GM23338 (cell line): Measurements from ENCODE around the gene GIMAP2. TPM values are rescaled to one million over a fixed set of nuclear protein-coding genes. Genes with fewer than 3 reads are reported as not detected.

ENCODE experiments used
- ATAC-seq: fragments of 200-7000 bp; cut with Tn5 transposase; 3 replicates; pipeline ENCODE4 v1.9.1; 2020
- DNase-seq: peaks from one replicate; pipeline ENCODE4 v3.0.0-alpha.2; 2015; ENCODE audit warnings: low spot score
- H2AFZ ChIP-seq: fragments of 200-600 bp; sonication (generic); 2 replicates; pipeline ENCODE4 v1.8.0; 2016; ENCODE audit warnings: antibody characterized with exemption, mild to moderate bottlenecking, moderate library complexity
- H3F3A ChIP-seq: fragments of 200-600 bp; sonication (generic); replicated peaks from 2 replicates; pipeline ENCODE4 v1.8.0; 2017; ENCODE audit warnings: antibody characterized with exemption, mixed run types, low read depth
- H3K27ac ChIP-seq: fragments of 200-600 bp; sonication (generic); 2 replicates; pipeline ENCODE4 v1.6.1; 2016; ENCODE audit warnings: low read depth
- H3K27me3 ChIP-seq: fragments of 200-600 bp; sonication (generic); 2 replicates; pipeline ENCODE4 v1.8.0; 2016; ENCODE audit warnings: mild to moderate bottlenecking, mixed run types, moderate library complexity; ENCODE audit not compliant: insufficient read depth
- H3K36me3 ChIP-seq: fragments of 200-600 bp; sonication (generic); 2 replicates; pipeline ENCODE4 v1.8.0; 2016; ENCODE audit warnings: mild to moderate bottlenecking; ENCODE audit not compliant: insufficient read depth
- H3K4me1 ChIP-seq: fragments of 200-600 bp; sonication (generic); 2 replicates; pipeline ENCODE4 v1.8.0; 2016; ENCODE audit warnings: mild to moderate bottlenecking, moderate library complexity; ENCODE audit not compliant: insufficient read depth
- H3K4me2 ChIP-seq: fragments of 200-600 bp; sonication (generic); 2 replicates; pipeline ENCODE4 v1.7.1; 2017; ENCODE audit warnings: mixed run types
- H3K4me3 ChIP-seq: fragments of 200-600 bp; sonication (generic); 2 replicates; pipeline ENCODE4 v1.6.1; 2016; ENCODE audit warnings: mixed run types
- H3K79me2 ChIP-seq: fragments of 200-600 bp; sonication (generic); replicated peaks from 2 replicates; pipeline ENCODE4 v1.8.0; 2017; ENCODE audit warnings: mild to moderate bottlenecking; ENCODE audit not compliant: insufficient read depth
- H3K9me2 ChIP-seq: fragments of 200-600 bp; sonication (generic); 2 replicates; pipeline ENCODE4 v1.8.0; 2017; ENCODE audit not compliant: insufficient read depth
- H4K20me1 ChIP-seq: fragments of 200-600 bp; sonication (generic); replicated peaks from 2 replicates; pipeline ENCODE4 v1.8.0; 2017; ENCODE audit warnings: mild to moderate bottlenecking; ENCODE audit not compliant: insufficient read depth
- H3K27ac Mint-ChIP-seq: 2 replicates; pipeline ENCODE4 v1.8.0; 2020; ENCODE audit warnings: inconsistent platforms, mild to moderate bottlenecking, moderate library complexity, mixed read lengths
- H3K27me3 Mint-ChIP-seq: 3 replicates; pipeline ENCODE4 v1.8.0; 2022; ENCODE audit warnings: low read depth, mild to moderate bottlenecking, moderate library complexity, mixed read lengths, inconsistent platforms; ENCODE audit not compliant: insufficient read depth, poor library complexity
- H3K36me3 Mint-ChIP-seq: 3 replicates; pipeline ENCODE4 v1.8.0; 2021; ENCODE audit warnings: low read depth, mild to moderate bottlenecking, inconsistent platforms, moderate library complexity, mixed read lengths
- H3K4me1 Mint-ChIP-seq: 3 replicates; pipeline ENCODE4 v1.8.0; 2020; ENCODE audit warnings: mild to moderate bottlenecking, inconsistent platforms, mixed read lengths
- H3K4me3 Mint-ChIP-seq: 3 replicates; pipeline ENCODE4 v1.8.0; 2021; ENCODE audit warnings: moderate library complexity, mild to moderate bottlenecking, inconsistent platforms, mixed read lengths
- H3K9me3 Mint-ChIP-seq: 3 replicates; pipeline ENCODE4 v1.8.0; 2020; ENCODE audit warnings: moderate library complexity, mild to moderate bottlenecking, inconsistent platforms, mixed read lengths
- ETS1 ChIP-seq: IDR thresholded peaks from 2 replicates; pipeline ENCODE4 v1.6.1; 2016; ENCODE audit warnings: antibody characterized with exemption
- EZH2phosphoT487 ChIP-seq: fragments of 200-600 bp; sonication (generic); IDR thresholded peaks from one replicate; pipeline ENCODE4 v1.8.1; 2018; ENCODE audit warnings: antibody characterized with exemption; ENCODE audit not compliant: unreplicated experiment
- JUNB ChIP-seq: IDR thresholded peaks from one replicate; pipeline ENCODE4 v1.6.1; 2016; ENCODE audit warnings: antibody characterized with exemption; ENCODE audit not compliant: unreplicated experiment
- POLR2AphosphoS5 ChIP-seq: IDR thresholded peaks from 2 replicates; pipeline ENCODE4 v1.6.1; 2016; ENCODE audit warnings: antibody characterized with exemption, low read depth
- REST ChIP-seq: IDR thresholded peaks from one replicate; pipeline ENCODE4 v1.6.1; 2018; ENCODE audit warnings: antibody characterized with exemption; ENCODE audit not compliant: unreplicated experiment
- STAT1 ChIP-seq: IDR thresholded peaks from one replicate; pipeline ENCODE4 v1.6.1; 2016; ENCODE audit warnings: antibody characterized with exemption; ENCODE audit not compliant: unreplicated experiment
- ZNF114 ChIP-seq: fragments of 250-450 bp; sonication (Bioruptor Pico); IDR thresholded peaks from 2 replicates; pipeline ENCODE4 v1.5.0; 2020; ENCODE audit warnings: mild to moderate bottlenecking, moderate library complexity
- ZNF462 ChIP-seq: fragments of 250-450 bp; sonication (Bioruptor Pico); IDR thresholded peaks from 2 replicates; pipeline ENCODE4 v1.5.0; 2020; ENCODE audit warnings: mild to moderate bottlenecking, moderate library complexity
- polyA plus RNA-seq: library from polyadenylated mRNA; unstranded; fragments of >200 nt; fragmentation: Nextera tagmentation; extraction: Ambion mirVana; gene quantifications from 2 replicates; pipeline ENCODE4 v1.2.1, GENCODE V29; 2016
- total RNA-seq: library from RNA; depleted of rRNA; stranded (reverse); fragments of >200 nt; shearing (Covaris generic); gene quantifications from 2 replicates; pipeline ENCODE4 v1.2.3, GENCODE V29; 2014
- TF ChIP-seq, protein P1 (sequence below), 2 experiments: fragments of 200-600 bp in 1 of 2; sonication (generic) in 1 of 2; conservative IDR thresholded peaks; 2 replicates each; pipeline versions ENCODE4 v1.5.1 to v1.6.1; 2016 to 2017; ENCODE audit warnings: antibody characterized with exemption in 2 of 2, low read depth in 2 of 2, mild to moderate bottlenecking in 2 of 2, moderate library complexity in 1 of 2

Gene GIMAP2
- total and polyA plus RNA-seq, 2 experiments from 2014 or later, result not detected

DNA sequence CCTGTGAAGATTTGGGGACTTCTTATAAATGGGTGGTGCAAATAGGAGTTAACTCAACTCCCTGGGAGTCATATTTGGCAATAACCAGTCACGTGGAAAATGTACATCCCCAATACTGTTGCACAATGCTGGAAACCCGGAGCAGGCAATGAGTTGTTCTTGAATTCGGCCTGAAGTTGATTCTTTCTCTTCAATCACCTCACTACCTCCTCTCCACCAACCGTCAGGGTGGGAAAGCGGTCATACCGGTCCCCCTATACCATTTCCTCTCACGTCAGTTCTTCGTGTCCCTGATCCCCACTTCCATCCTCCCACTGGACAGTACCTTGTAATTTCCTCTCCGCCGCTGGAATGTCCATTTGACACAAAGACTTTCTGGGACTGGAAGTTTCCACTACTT is 54.5 kb downstream of the GIMAP2 start:
- Histone ChIP-seq H3K27me3 (peaks cover 99% of the 10 kb centered on the region), H4K20me1 (peaks cover 23% of the 10 kb centered on the region), H3K27ac (no peak overlapping the region), H3K4me2 (no peak overlapping the region), H3K79me2 (no peaks in the 10 kb centered on the region), H3K4me1 (no peaks in the 10 kb centered on the region), H3K9me2 (no peaks in the 10 kb centered on the region), H3F3A (no peaks in the 10 kb centered on the region), H3K4me3 (no peak overlapping the region), H3K36me3 (no peaks in the 10 kb centered on the region), H2AFZ (no peak overlapping the region)
- H3K9me3 Mint-ChIP-seq, result peaks cover 2% of the 10 kb centered on the region
- TF ChIP-seq ZNF114 (CRISPR knock-in tag) (no peak), STAT1 (no peak), JUNB (no peak), EZH2phosphoT487 (no peak), REST (no peak), ZNF462 (CRISPR knock-in tag) (no peak), ETS1 (no peak), POLR2AphosphoS5 (no peak)
- TF ChIP-seq, protein P1, sequence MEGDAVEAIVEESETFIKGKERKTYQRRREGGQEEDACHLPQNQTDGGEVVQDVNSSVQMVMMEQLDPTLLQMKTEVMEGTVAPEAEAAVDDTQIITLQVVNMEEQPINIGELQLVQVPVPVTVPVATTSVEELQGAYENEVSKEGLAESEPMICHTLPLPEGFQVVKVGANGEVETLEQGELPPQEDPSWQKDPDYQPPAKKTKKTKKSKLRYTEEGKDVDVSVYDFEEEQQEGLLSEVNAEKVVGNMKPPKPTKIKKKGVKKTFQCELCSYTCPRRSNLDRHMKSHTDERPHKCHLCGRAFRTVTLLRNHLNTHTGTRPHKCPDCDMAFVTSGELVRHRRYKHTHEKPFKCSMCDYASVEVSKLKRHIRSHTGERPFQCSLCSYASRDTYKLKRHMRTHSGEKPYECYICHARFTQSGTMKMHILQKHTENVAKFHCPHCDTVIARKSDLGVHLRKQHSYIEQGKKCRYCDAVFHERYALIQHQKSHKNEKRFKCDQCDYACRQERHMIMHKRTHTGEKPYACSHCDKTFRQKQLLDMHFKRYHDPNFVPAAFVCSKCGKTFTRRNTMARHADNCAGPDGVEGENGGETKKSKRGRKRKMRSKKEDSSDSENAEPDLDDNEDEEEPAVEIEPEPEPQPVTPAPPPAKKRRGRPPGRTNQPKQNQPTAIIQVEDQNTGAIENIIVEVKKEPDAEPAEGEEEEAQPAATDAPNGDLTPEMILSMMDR (conservative IDR thresholded peaks at IDR 0.05; ENCODE audit: low read depth in 2 of 2), result no peak
- H3K4me1 Mint-ChIP-seq, result peaks cover 8% of the 10 kb centered on the region; the same call in 1 of the 3 replicates
- no peaks in the 10 kb centered on the region for H3K36me3 Mint-ChIP-seq
- H3K27me3 Mint-ChIP-seq, result peaks cover 100% of the 10 kb centered on the region
- ATAC-seq (no peak), DNase-seq (no peak)
- no peak overlapping the region for H3K4me3 Mint-ChIP-seq
- H3K27ac Mint-ChIP-seq, result no peak overlapping the region
